Measurements from ENCODE around the gene PLOD1.

DNA sequence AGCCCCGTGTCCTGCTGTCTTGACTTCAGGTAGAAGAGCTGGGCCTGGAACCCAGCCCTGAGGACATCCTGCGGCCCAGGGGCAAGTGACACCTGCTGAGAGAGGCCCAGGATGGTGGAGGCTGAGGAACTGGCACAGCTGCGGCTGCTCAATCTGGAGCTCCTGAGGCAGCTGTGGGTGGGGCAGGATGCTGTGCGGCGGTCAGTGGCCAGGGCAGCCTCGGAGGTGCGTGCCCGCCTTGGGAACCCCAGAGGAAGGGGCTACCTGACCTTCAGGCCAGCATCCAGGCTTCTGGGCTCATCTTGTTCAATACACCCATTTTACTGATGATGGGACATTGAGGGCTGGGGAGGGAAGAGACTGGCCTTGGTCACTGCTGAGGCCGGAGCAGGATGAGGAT is 87.1 kb downstream of the PLOD1 start:
- TF ChIP-seq, protein P1, sequence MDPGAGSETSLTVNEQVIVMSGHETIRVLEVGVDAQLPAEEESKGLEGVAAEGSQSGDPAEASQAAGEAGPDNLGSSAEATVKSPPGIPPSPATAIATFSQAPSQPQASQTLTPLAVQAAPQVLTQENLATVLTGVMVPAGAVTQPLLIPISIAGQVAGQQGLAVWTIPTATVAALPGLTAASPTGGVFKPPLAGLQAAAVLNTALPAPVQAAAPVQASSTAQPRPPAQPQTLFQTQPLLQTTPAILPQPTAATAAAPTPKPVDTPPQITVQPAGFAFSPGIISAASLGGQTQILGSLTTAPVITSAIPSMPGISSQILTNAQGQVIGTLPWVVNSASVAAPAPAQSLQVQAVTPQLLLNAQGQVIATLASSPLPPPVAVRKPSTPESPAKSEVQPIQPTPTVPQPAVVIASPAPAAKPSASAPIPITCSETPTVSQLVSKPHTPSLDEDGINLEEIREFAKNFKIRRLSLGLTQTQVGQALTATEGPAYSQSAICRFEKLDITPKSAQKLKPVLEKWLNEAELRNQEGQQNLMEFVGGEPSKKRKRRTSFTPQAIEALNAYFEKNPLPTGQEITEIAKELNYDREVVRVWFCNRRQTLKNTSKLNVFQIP (CRISPR knock-in tag; IDR thresholded peaks at IDR 0.05; ENCODE audit: borderline replicate concordance, low read depth): no peak
- TF ChIP-seq ESRRG (CRISPR knock-in tag; IDR thresholded peaks at IDR 0.05) (no peak), ISL1 (CRISPR knock-in tag; IDR thresholded peaks at IDR 0.05) (no peak), ZFP30 (CRISPR knock-in tag; IDR thresholded peaks at IDR 0.05) (no peak)
- TF ChIP-seq, protein P2, sequence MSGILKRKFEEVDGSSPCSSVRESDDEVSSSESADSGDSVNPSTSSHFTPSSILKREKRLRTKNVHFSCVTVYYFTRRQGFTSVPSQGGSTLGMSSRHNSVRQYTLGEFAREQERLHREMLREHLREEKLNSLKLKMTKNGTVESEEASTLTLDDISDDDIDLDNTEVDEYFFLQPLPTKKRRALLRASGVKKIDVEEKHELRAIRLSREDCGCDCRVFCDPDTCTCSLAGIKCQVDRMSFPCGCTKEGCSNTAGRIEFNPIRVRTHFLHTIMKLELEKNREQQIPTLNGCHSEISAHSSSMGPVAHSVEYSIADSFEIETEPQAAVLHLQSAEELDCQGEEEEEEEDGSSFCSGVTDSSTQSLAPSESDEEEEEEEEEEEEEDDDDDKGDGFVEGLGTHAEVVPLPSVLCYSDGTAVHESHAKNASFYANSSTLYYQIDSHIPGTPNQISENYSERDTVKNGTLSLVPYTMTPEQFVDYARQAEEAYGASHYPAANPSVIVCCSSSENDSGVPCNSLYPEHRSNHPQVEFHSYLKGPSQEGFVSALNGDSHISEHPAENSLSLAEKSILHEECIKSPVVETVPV (CRISPR knock-in tag; IDR thresholded peaks at IDR 0.05): no peak
- TF ChIP-seq, protein P3, sequence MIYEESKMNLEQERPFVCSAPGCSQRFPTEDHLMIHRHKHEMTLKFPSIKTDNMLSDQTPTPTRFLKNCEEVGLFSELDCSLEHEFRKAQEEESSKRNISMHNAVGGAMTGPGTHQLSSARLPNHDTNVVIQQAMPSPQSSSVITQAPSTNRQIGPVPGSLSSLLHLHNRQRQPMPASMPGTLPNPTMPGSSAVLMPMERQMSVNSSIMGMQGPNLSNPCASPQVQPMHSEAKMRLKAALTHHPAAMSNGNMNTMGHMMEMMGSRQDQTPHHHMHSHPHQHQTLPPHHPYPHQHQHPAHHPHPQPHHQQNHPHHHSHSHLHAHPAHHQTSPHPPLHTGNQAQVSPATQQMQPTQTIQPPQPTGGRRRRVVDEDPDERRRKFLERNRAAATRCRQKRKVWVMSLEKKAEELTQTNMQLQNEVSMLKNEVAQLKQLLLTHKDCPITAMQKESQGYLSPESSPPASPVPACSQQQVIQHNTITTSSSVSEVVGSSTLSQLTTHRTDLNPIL (CRISPR knock-in tag; IDR thresholded peaks at IDR 0.05; ENCODE audit: low read depth): no peak

Measured in SK-N-SH treated with all-trans-retinoic acid at 6 μM for 48 hours (cell line).